ENCODE measurements around the gene GRK5.

- no peak for TF ChIP-seq POLR2A (IDR thresholded peaks at IDR 0.05)
- TF ChIP-seq, protein P1, sequence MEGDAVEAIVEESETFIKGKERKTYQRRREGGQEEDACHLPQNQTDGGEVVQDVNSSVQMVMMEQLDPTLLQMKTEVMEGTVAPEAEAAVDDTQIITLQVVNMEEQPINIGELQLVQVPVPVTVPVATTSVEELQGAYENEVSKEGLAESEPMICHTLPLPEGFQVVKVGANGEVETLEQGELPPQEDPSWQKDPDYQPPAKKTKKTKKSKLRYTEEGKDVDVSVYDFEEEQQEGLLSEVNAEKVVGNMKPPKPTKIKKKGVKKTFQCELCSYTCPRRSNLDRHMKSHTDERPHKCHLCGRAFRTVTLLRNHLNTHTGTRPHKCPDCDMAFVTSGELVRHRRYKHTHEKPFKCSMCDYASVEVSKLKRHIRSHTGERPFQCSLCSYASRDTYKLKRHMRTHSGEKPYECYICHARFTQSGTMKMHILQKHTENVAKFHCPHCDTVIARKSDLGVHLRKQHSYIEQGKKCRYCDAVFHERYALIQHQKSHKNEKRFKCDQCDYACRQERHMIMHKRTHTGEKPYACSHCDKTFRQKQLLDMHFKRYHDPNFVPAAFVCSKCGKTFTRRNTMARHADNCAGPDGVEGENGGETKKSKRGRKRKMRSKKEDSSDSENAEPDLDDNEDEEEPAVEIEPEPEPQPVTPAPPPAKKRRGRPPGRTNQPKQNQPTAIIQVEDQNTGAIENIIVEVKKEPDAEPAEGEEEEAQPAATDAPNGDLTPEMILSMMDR (IDR thresholded peaks at IDR 0.05) = no peak
Observed at GRCh38 chr10:119425881-119426170, 218.5 kb downstream of the GRK5 start.

Measured in right lobe of liver (tissue), 4 donors.